ENCODE data around the gene VPS72.
A peak's percentile ranks its signal among the peaks of the same experiment; 100 is the strongest.

The VPS72 gene

DNA sequence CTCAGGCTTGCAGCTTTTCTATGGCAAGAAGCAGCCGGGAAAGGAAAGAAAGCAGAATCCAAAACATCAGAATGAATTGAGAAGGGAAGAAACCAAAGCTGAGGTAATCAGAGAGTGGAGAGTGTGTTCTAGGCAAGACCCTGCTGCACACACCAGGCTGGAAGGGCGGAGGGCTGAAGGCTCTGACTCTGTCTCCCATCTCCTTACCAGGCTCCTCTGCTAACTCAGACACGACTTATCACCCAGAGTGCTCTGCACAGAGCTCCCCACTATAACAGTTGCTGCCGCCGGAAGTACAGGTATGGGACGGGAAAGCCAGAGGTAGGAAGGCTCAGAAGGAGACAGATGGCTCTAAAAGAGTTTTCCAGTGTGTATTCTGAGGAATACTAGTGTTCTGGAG lies 22.9 kb downstream of the VPS72 start:
- in situ Hi-C loops (cut with MboI; ENCODE audit: low sequenced_read_pairs, unreplicated experiment), result no loop called here
- TF ChIP-seq, protein P1, sequence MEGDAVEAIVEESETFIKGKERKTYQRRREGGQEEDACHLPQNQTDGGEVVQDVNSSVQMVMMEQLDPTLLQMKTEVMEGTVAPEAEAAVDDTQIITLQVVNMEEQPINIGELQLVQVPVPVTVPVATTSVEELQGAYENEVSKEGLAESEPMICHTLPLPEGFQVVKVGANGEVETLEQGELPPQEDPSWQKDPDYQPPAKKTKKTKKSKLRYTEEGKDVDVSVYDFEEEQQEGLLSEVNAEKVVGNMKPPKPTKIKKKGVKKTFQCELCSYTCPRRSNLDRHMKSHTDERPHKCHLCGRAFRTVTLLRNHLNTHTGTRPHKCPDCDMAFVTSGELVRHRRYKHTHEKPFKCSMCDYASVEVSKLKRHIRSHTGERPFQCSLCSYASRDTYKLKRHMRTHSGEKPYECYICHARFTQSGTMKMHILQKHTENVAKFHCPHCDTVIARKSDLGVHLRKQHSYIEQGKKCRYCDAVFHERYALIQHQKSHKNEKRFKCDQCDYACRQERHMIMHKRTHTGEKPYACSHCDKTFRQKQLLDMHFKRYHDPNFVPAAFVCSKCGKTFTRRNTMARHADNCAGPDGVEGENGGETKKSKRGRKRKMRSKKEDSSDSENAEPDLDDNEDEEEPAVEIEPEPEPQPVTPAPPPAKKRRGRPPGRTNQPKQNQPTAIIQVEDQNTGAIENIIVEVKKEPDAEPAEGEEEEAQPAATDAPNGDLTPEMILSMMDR (IDR thresholded peaks at IDR 0.05; ENCODE audit: borderline replicate concordance, control extremely low read depth, extremely low read depth, insufficient read depth, missing control alignments), result no peak
- DNase-seq (ENCODE audit: low spot score), result no peak

DNA sequence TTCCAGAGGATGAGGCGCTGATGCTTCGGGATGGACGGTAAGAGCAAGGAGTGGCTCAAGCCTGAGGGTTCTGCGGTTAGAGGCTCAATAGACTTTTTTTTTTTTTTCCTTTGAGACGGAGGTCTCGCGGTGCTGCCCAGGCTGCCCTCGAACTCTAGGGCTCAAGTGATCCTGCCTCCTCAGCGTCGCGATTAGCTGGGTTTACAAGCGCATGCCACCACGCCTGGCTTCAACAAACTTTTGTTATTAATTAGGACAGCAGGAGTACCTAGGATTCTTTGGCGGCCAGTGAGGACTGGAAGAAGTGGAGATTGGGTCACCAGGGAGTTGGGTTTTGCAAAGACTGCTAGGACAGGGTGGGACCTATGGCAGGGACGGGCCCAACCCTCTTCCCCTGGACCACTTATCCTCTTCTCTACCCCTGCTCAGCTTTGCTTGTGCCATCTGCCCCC lies 23.5 kb downstream of the VPS72 start:
- TF ChIP-seq, protein P1 (IDR thresholded peaks at IDR 0.05; ENCODE audit: borderline replicate concordance, control extremely low read depth, extremely low read depth, insufficient read depth, missing control alignments), result no peak
- in situ Hi-C loops (cut with MboI; ENCODE audit: low sequenced_read_pairs, unreplicated experiment), result no loop called here
- no peak for DNase-seq (ENCODE audit: low spot score)

DNA sequence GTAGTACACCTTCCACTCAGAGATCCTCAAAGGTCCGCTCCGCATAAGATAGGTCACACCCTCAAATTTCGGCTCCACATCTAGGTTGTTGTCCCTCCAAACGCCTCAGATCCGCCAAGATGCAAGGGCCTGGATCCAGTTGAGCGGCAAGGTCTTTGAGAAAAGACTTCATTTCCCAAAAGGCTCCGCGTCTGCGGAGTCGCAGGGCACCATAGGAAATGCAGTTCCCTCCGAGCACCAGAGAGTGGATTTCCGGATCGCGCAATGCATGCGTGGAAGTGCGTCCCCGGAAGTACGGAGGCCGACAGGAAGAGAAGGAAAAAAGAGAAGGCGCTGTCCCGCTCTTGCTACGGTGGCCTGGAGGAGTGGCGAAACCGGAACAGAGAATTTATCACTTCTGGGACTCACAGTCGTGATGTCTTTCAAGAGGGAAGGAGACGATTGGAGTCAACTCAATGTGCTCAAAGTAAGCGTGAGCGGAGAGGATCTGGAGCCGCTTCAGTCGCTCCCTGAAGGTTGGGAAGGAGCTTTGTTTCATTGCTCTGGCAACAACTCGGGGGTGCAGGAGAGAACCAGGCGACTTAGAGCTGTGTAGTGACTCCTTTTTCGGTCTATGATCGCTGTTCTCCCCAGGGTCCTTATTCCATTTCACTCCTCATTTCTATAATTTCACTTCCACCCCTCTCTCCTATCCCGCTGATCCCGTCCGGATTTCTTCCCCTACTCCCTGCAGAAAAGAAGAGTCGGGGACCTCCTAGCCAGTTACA lies 24.1 kb downstream of the VPS72 start, which contains the start of the genes LYSMD1 and SCNM1:
Gene LYSMD1, minus strand, starts transcription at position 165 of the 767 bp plus-strand sequence. CDS start 644 bp downstream, outside the sequence.
Gene SCNM1, plus strand, starts transcription at position 407 of the 767 bp plus-strand sequence. Its CDS starts 9 bp downstream, at position 416.
- in situ Hi-C loops (cut with MboI; ENCODE audit: low sequenced_read_pairs, unreplicated experiment), result no loop called here
- DNase-seq (ENCODE audit: low spot score), result peak; percentile 92
- TF ChIP-seq, protein P1 (IDR thresholded peaks at IDR 0.05; ENCODE audit: borderline replicate concordance, control extremely low read depth, extremely low read depth, insufficient read depth, missing control alignments), result no peak

DNA sequence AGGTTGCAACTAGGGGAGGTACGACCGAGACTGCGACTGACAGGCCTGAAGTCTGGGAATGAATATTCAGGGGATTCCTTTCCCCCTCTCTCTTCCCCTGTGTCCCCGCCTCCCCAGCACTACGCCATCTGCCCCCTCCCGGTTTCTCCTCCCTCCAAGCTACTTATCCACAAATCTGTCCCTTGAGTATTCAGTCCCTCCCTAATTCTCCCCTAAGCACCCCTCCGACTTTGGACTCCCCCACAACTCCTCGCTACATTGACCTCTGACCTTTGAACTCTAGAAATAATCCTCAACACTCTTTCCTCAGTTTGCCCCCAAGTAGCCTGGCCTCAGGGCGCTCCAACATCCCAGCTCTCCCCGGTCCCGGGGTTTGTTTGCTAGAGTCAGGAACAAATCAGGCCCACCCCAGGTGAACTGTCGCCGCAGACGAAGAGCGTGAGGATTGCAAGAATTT lies 24.7 kb downstream of the VPS72 start:
- TF ChIP-seq, protein P1 (IDR thresholded peaks at IDR 0.05; ENCODE audit: borderline replicate concordance, control extremely low read depth, extremely low read depth, insufficient read depth, missing control alignments), result no peak
- in situ Hi-C loops (cut with MboI; ENCODE audit: low sequenced_read_pairs, unreplicated experiment), result no loop called here
- no peak for DNase-seq (ENCODE audit: low spot score)

DNA sequence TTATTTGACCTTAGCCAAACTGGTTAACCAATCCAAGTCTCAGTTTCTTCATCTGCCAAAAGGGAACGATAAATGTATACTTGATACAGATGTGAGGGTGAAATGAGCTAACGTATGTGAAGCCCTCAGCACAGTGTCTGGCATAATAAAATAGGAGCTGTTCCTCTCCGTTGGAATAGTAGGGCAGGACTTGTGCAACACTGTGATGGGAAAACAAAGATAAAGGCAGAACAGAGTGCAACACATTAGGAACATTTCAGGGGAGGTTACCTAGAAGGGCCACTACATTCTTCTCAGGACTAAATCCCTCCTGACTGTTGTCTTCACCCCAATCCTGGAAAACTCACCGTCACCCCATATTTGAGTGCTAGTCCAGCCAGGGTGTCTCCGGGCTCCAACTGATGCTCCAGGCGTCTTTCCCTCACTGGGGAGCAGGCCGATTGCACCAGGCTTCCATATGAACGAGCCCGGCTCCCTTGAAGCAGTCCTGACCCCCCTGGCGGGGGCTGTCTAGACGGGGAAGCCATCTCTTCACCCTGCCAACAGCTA lies 25.2 kb downstream of the VPS72 start:
- TF ChIP-seq, protein P1 (IDR thresholded peaks at IDR 0.05; ENCODE audit: borderline replicate concordance, control extremely low read depth, extremely low read depth, insufficient read depth, missing control alignments), result no peak
- in situ Hi-C loops (cut with MboI; ENCODE audit: low sequenced_read_pairs, unreplicated experiment), result no loop called here
- no peak for DNase-seq (ENCODE audit: low spot score)

DNA sequence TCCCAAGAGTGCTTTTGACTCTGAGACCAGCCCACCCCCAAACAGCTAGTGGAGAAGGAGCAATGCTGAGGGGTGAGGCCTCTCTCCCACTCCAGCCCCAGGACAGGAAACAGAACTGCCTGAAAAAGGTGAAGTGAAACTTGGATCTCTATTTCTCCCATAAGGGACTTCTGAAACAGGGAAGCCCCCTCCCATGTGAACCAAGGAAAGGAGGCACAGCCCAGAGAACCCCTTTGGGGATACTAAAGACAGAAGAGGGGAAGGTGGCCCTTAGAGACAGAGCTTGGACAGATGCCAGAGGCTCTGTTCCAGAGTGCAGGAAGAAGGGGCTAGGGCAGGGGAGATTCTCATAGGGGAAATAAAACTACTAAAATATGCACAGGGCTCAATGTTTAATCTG lies 30.6 kb downstream of the VPS72 start:
- in situ Hi-C loops (cut with MboI; ENCODE audit: low sequenced_read_pairs, unreplicated experiment), result loop anchor here (10.0 kb wide), 1 partner anchor 65 kb away; no protein-coding TSS in a partner anchor
- TF ChIP-seq, protein P1 (IDR thresholded peaks at IDR 0.05; ENCODE audit: borderline replicate concordance, control extremely low read depth, extremely low read depth, insufficient read depth, missing control alignments), result no peak
- DNase-seq (ENCODE audit: low spot score), result no peak
